Transverse colon (tissue), 4 donors: ENCODE data around the gene GBF1.

Experiments
- CTCF ChIP-seq, 5 experiments: fragments of 200-600 bp in 3 of 5; fragments of 450-650 bp in 2 of 5; sonication (generic) in 3 of 5; IDR thresholded peaks; 1 replicate in 2 of 5; 2 replicates in 3 of 5; pipeline ENCODE4 v1.5.1; 2016 to 2017; ENCODE audit warnings: antibody characterized with exemption in 5 of 5, inconsistent platforms in 3 of 5, mild to moderate bottlenecking in 2 of 5, moderate library complexity in 1 of 5
- POLR2AphosphoS5 ChIP-seq, 3 donors: sonication (generic); formaldehyde crosslinking; IDR thresholded peaks; one replicate each; pipeline ENCODE4 v1.6.1; 2016; ENCODE audit warnings: antibody characterized with exemption in 3 of 3

GRCh38 chr10:102222797-102223196 is 22.5 kb upstream of the GBF1 start:
- TF ChIP-seq POLR2AphosphoS5 (IDR thresholded peaks at IDR 0.05) (no peak), CTCF (IDR thresholded peaks at IDR 0.05) (no peak)
